ENCODE data around the gene TNFAIP2.
"Not testable (repeated sequence)": the region's sequence is repeated elsewhere in the genome, so short reads cannot be mapped to it uniquely, and the experiment has no call there.

TNFAIP2 gene

GRCh38 chr14:103107941-103108748 is 15.1 kb upstream of the TNFAIP2 start:
- no peak for DNase-seq

GRCh38 chr14:103108749-103109207 is 14.5 kb upstream of the TNFAIP2 start:
- no peak for DNase-seq

- DNase-seq: no peak
Observed at GRCh38 chr14:103109535-103110441, 13.5 kb upstream of the TNFAIP2 start.

GRCh38 chr14:103110681-103111231 is 12.5 kb upstream of the TNFAIP2 start:
- DNase-seq: no peak

- no peak for DNase-seq
Observed at GRCh38 chr14:103111232-103111868, 11.9 kb upstream of the TNFAIP2 start.

- DNase-seq: no peak
Observed at GRCh38 chr14:103112400-103113243, 10.6 kb upstream of the TNFAIP2 start.

GRCh38 chr14:103113303-103113702 is 10.0 kb upstream of the TNFAIP2 start:
- no peak for DNase-seq

- DNase-seq: no peak
Observed at GRCh38 chr14:103113774-103114173, 9.5 kb upstream of the TNFAIP2 start.

GRCh38 chr14:103115086-103115679 is 8.1 kb upstream of the TNFAIP2 start:
- not testable (repeated sequence) for DNase-seq

- no peak for DNase-seq
Observed at GRCh38 chr14:103115845-103116572, 7.3 kb upstream of the TNFAIP2 start.

- DNase-seq: no peak
Observed at GRCh38 chr14:103116636-103117035, 6.6 kb upstream of the TNFAIP2 start.

GRCh38 chr14:103117499-103117898 is 5.8 kb upstream of the TNFAIP2 start:
- not testable (repeated sequence) for DNase-seq

- no peak for DNase-seq
Observed at GRCh38 chr14:103118018-103118662, 5.1 kb upstream of the TNFAIP2 start.

- no peak for DNase-seq
Observed at GRCh38 chr14:103118663-103119404, 4.4 kb upstream of the TNFAIP2 start.

GRCh38 chr14:103119527-103119926 is 3.7 kb upstream of the TNFAIP2 start:
- DNase-seq: not testable (repeated sequence)

- DNase-seq: no peak
Observed at GRCh38 chr14:103121121-103121845, 2.0 kb upstream of the TNFAIP2 start.

- DNase-seq: no peak
Observed at GRCh38 chr14:103121846-103122584, 1.2 kb upstream of the TNFAIP2 start.

GRCh38 chr14:103122585-103122946 is 695 bp upstream of the TNFAIP2 start:
- no peak for DNase-seq

Data from T-helper 9 cell (primary cell).